Adipocyte (in vitro differentiated cells): ENCODE results near the gene GNAS.
A peak's percentile ranks its signal among the peaks of the same experiment; 100 is the strongest.

ENCODE experiments used
- DNase-seq: peaks from one replicate; pipeline ENCODE4 v3.0.0-alpha.2; 2015; ENCODE audit warnings: low read depth
- H3K27me3 ChIP-seq: replicated peaks from 2 replicates; pipeline ENCODE4 v1.7.0; 2013; ENCODE audit warnings: mild to moderate bottlenecking, low read length, moderate library complexity; ENCODE audit not compliant: control insufficient read depth, insufficient read depth
- H3K36me3 ChIP-seq: 2 replicates; pipeline ENCODE4 v1.7.0; 2013; ENCODE audit warnings: low read length, mild to moderate bottlenecking, moderate library complexity; ENCODE audit not compliant: control insufficient read depth, insufficient read depth, severe bottlenecking
- H3K4me1 ChIP-seq: 2 replicates; pipeline ENCODE4 v1.7.0; 2013; ENCODE audit warnings: mild to moderate bottlenecking, low read length, moderate library complexity; ENCODE audit not compliant: control insufficient read depth, insufficient read depth
- H3K4me3 ChIP-seq: 2 replicates; pipeline ENCODE4 v1.7.0; 2013; ENCODE audit warnings: mild to moderate bottlenecking, low read length, moderate library complexity
- H3K9ac ChIP-seq: 2 replicates; pipeline ENCODE4 v1.7.0; 2013; ENCODE audit warnings: mild to moderate bottlenecking, low read length, moderate library complexity
- H3K9me3 ChIP-seq: 2 replicates; pipeline ENCODE4 v1.7.0; 2013; ENCODE audit warnings: mild to moderate bottlenecking, low read length, moderate library complexity; ENCODE audit not compliant: control insufficient read depth

The GNAS gene

GRCh38 chr20:58855506-58856389 lies 3.2 kb downstream of the GNAS start:
- no peak overlapping the region for H3K4me3 ChIP-seq
- H3K27me3 ChIP-seq, result peaks cover 37% of the 10 kb centered on the region
- H3K36me3 ChIP-seq, result no peaks in the 10 kb centered on the region
- H3K9ac ChIP-seq, result no peak overlapping the region
- H3K4me1 ChIP-seq, result peaks cover 10% of the 10 kb centered on the region
- H3K9me3 ChIP-seq, result no peaks in the 10 kb centered on the region
- DNase-seq, result no peak

- no peak for DNase-seq
- no peak overlapping the region for H3K9ac ChIP-seq
- no peaks in the 10 kb centered on the region for H3K36me3 ChIP-seq
- no peaks in the 10 kb centered on the region for H3K9me3 ChIP-seq
- H3K4me3 ChIP-seq, result no peak overlapping the region
- H3K4me1 ChIP-seq, result peaks cover 14% of the 10 kb centered on the region
- peaks cover 13% of the 10 kb centered on the region for H3K27me3 ChIP-seq
Measured at GRCh38 chr20:58863044-58863790, 10.7 kb downstream of the GNAS start.

- Histone ChIP-seq H3K9ac (no peak overlapping the region), H3K27me3 (peaks cover 9% of the 10 kb centered on the region), H3K4me1 (peaks cover 14% of the 10 kb centered on the region), H3K4me3 (no peak overlapping the region), H3K36me3 (no peaks in the 10 kb centered on the region), H3K9me3 (no peaks in the 10 kb centered on the region)
- no peak for DNase-seq
Measured at GRCh38 chr20:58864346-58864745, 11.8 kb downstream of the GNAS start.

- H3K36me3 ChIP-seq, result no peaks in the 10 kb centered on the region
- no peak overlapping the region for H3K9ac ChIP-seq
- H3K9me3 ChIP-seq, result no peaks in the 10 kb centered on the region
- H3K27me3 ChIP-seq, result peaks cover 6% of the 10 kb centered on the region
- peaks cover 14% of the 10 kb centered on the region for H3K4me1 ChIP-seq
- no peak overlapping the region for H3K4me3 ChIP-seq
- no peak for DNase-seq
Measured at GRCh38 chr20:58865843-58866242, 13.3 kb downstream of the GNAS start.

- Histone ChIP-seq H3K9me3 (no peaks in the 10 kb centered on the region), H3K4me1 (peaks cover 14% of the 10 kb centered on the region), H3K4me3 (no peak overlapping the region), H3K27me3 (no peaks in the 10 kb centered on the region), H3K36me3 (no peaks in the 10 kb centered on the region), H3K9ac (no peak overlapping the region)
- DNase-seq, result peak; percentile 64
Measured at GRCh38 chr20:58867211-58867610, 14.7 kb downstream of the GNAS start.

- Histone ChIP-seq H3K27me3 (no peaks in the 10 kb centered on the region), H3K4me1 (peaks cover 14% of the 10 kb centered on the region), H3K36me3 (no peaks in the 10 kb centered on the region), H3K4me3 (no peak overlapping the region), H3K9me3 (no peaks in the 10 kb centered on the region), H3K9ac (no peak overlapping the region)
- DNase-seq, result peak; percentile 78
Measured at GRCh38 chr20:58868795-58869194, 16.3 kb downstream of the GNAS start.

- Histone ChIP-seq H3K36me3 (no peaks in the 10 kb centered on the region), H3K4me1 (peaks cover 14% of the 10 kb centered on the region), H3K27me3 (no peaks in the 10 kb centered on the region), H3K9ac (no peak overlapping the region), H3K4me3 (no peak overlapping the region), H3K9me3 (no peaks in the 10 kb centered on the region)
- DNase-seq, result no peak
Measured at GRCh38 chr20:58869662-58870227, 17.2 kb downstream of the GNAS start.

- Histone ChIP-seq H3K9ac (no peak overlapping the region), H3K27me3 (no peaks in the 10 kb centered on the region), H3K9me3 (no peaks in the 10 kb centered on the region), H3K36me3 (no peaks in the 10 kb centered on the region), H3K4me3 (no peak overlapping the region), H3K4me1 (peaks cover 14% of the 10 kb centered on the region)
- DNase-seq, result peak; percentile 87
Measured at GRCh38 chr20:58870293-58871014, 17.9 kb downstream of the GNAS start.

- Histone ChIP-seq H3K4me3 (no peak overlapping the region), H3K9me3 (no peaks in the 10 kb centered on the region), H3K4me1 (peaks cover 11% of the 10 kb centered on the region), H3K27me3 (no peaks in the 10 kb centered on the region), H3K9ac (no peak overlapping the region), H3K36me3 (no peaks in the 10 kb centered on the region)
- DNase-seq, result no peak
Measured at GRCh38 chr20:58871533-58872102, 19.1 kb downstream of the GNAS start.

GRCh38 chr20:58874469-58874868 lies 22.0 kb downstream of the GNAS start:
- DNase-seq, result no peak
- H3K27me3 ChIP-seq, result no peaks in the 10 kb centered on the region
- H3K9ac ChIP-seq, result no peak overlapping the region
- no peaks in the 10 kb centered on the region for H3K4me1 ChIP-seq
- H3K9me3 ChIP-seq, result no peaks in the 10 kb centered on the region
- no peak overlapping the region for H3K4me3 ChIP-seq
- no peaks in the 10 kb centered on the region for H3K36me3 ChIP-seq
